Esophagus mucosa (tissue), 1 donor: Measurements from ENCODE around the gene VSTM1. TPM values are rescaled to one million over a fixed set of nuclear protein-coding genes. Genes with fewer than 3 reads are reported as not detected.
"Not testable (repeated sequence)": the region's sequence is repeated elsewhere in the genome, so short reads cannot be mapped to it uniquely, and the experiment has no call there.

ENCODE experiments used
- ATAC-seq: fragments of 200-7000 bp; cut with Tn5 transposase; one replicate; pipeline ENCODE4 v1.9.1; 2020
- total RNA-seq: library from RNA; stranded (reverse); gene quantifications from one replicate; pipeline ENCODE4 v1.2.4, GENCODE V29; 2023
- donor health status: DM: yes; HTN: yes; CAD: no.

The VSTM1 gene, protein sequence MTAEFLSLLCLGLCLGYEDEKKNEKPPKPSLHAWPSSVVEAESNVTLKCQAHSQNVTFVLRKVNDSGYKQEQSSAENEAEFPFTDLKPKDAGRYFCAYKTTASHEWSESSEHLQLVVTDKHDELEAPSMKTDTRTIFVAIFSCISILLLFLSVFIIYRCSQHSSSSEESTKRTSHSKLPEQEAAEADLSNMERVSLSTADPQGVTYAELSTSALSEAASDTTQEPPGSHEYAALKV
- not detected for total RNA-seq

DNA sequence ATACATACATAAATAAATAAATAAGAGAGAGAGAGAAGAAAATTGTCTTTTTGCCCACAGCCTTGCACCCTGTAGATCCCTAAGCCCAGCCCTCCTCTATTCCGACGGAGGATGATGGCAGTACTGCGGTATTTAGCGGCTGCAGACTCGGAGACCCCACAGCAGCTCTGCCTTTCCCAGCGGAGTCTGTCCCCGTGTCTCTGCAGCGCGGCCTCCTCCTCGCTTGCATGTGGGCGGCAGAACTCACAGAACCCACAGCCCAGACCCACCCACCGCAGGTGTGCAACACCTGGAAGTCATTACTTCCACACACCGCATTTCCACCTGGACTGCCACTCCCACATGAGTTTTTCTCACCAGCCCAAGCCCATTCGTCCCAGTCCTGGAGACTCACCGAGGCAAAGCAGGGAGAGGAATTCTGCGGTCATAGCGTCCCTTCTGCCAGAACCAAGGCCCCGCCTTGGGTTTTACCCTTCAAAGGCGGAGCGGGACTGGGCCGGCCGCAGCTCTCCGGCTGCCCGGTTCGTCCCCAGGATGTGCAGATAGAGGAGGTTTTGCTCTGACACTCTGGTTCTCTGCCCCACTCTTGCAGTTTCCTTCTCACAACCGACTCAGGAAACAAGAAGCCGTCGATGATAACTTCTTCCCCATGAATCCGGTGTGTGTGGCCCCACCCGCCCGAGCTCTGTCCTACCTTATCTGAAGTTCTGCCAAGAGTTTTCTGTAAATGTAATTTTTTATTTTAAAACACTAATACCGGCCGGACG is at the start of gene VSTM1:
VSTM1 (minus strand) TSS at position 548 of the 767 bp plus-strand sequence; CDS start at position 428, 120 bp downstream.
- no peak for ATAC-seq

DNA sequence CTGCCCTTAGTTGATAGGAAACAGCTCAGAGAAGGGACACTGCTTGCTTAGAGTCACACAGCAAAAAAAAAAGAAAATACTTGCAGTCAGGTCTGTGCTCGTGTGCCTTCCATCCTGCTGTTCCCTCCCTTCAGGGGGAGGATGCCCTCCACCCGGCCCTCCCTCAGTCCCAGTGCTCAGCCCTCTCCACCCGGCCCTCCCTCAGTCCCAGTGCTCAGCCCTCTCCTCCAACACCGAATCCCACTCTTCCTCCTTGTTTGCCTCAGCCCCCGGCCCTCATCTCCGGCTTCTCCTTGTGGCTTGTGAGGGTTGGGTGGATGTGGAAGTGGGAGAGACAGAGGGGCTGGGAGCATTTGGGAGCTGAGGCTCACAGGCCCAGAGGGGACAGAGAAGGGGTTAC is 46.0 kb upstream of the VSTM1 start:
- peak; percentile 59 for ATAC-seq

DNA sequence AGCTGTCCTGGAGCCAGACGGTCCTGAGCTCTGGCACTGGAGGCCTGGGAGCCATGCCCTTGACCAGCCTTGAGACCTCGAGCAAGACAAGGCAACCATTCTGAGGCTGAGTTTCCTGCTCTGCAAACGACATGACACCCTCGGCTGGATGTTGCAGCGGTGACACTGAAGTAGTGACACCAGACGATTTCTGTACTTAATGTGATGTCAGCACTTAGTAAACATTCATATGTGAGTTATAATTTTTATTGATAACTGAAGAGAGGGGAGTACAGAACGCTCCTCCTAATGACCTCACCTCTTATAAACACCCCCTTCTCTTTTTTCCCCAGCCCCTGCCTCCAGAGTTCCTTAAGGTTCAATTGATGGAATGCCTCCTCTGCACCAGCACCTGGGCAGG is 44.8 kb upstream of the VSTM1 start:
- ATAC-seq: no peak

DNA sequence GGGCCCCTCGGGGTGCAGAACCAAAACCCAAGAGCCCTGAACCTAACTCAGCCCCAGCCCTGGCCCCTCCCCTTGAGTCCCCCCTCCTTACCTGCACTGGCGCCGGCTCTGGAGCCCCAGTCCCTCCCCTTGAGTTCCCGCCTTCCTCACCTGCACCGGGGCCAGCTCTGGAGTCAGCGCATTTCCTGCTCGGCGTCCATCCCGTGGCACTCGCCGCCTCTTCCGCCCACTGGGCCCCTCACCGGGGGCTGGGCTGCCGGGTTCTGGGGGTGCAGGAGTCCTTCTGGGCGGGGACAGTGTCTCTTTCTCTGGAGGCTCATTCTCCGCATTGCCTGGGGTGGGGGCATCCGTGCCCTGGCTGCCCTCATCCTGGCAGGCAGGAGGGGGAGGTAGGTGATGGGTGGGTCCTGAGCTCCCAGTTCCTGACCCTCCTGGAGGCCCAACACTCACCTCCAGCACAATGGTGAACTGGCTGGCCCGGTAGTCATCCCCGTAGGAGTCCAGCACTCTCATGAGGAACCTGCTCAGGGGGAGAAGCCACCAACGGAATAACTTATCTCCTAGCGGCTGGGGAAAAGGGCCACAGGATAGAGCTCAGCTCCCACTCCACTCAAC is 44.3 kb upstream of the VSTM1 start:
- ATAC-seq: no peak

DNA sequence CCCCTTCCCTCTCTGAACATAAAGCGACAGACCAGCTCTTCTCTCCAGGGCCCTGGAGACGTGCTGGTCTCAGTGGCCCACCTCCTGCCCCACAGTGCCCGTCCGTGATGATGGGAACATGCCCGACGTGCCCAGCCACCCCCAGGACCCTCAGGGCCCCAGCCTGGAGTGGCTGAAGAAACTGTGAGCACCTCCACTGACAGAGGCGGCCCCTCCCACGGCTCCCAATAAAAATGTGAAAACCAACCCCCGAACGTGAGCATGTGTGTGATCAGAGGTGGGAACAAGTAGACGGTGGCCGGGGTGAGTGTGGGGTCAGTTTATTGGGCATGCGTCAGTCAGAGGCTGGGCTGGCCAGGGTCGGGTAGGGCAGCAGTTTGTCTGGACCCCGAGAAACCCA is 43.0 kb upstream of the VSTM1 start:
- no peak for ATAC-seq

DNA sequence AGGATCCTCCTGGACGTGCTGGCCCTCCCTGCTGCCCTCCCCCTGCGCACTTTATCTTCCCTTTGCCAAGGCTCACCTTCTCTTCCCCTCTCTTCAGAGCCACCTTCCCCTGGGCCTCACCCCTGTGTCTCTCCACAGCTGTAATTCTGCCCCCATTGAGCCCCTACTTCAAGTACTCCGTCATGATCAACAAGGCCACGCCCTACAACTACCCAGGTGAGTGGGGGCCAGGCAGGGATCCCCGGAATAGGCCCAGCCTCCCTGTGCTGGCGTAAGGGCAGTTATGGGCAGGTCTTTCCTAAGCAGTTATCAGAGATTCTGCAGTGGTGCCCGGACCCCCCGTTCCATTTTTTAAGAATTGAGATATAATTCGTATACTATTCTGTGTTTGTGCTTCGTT is 42.1 kb upstream of the VSTM1 start:
- no peak for ATAC-seq

DNA sequence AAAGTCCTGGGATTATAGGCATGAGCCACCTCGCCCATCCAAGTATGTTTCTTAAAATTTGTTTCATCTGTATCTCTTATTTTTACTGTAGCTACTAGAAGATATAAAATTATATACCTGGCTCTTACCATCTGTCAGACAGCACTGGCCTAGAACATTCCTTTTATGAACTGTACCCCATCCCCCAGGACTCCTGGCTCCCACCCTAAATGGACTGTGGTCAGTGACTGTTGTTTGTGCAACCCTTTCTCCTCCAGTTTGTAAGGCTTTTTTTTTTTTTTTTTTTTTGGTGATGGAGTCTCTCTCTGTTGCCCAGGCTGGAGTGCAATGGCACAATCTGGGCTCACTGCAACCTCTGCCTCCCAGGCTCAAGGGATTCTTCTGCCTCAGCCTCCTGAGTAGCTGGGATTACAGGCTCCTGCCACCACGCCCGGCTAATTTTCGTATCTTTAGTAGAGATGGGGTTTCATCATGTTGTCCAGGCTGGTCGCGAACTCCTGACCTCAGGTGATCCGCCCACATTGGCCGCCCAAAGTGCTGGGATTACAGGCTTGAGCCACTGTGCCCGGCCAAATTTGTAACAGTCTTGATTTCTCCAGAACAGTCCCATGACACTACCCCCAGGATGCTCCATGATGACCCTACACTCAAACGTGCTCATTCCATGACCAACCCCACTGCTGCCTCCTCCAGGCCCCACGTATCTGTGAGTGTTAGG is 41.5 kb upstream of the VSTM1 start:
- no peak for ATAC-seq

DNA sequence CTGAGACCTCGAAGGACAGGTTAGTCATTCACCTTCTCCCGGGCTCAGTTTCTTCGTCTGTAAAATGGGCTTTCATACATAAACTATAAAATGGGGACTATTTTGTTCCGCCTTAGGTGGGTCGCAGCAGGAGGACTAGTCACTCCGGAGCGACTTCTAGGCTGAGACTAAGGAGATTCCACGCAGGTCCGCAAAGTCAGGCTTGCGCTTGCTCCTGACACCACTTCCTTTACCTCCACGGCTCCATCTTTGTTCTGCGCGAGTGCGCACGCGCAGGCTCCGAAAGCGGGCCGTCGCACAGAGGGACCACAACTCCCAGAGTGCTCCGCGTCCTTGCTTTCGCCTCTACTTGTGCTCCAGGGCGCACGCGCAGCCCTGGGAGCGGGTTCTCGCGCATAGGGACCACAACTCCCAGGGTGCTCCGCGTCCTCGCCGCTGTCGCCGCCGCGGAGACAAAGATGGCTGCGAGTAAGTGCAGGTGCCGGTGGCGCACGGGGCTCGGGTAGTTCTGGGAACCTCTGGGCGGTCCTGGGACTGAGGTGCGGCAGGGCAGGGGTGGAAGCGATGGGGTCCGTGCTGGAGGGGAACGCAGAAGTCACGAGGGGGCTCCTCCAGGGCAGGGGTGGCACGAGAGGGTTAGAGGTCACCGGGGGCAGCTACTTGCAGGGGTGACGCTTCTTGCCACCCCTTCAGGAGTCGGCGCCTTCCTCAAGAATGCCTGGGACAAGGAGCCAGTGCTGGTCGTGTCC is 38.9 kb upstream of the VSTM1 start, which contains the start of gene NDUFA3:
NDUFA3 (plus strand) TSS at position 435 of the 749 bp plus-strand sequence; CDS start at position 459, 24 bp downstream.
- ATAC-seq: peak; percentile 99

DNA sequence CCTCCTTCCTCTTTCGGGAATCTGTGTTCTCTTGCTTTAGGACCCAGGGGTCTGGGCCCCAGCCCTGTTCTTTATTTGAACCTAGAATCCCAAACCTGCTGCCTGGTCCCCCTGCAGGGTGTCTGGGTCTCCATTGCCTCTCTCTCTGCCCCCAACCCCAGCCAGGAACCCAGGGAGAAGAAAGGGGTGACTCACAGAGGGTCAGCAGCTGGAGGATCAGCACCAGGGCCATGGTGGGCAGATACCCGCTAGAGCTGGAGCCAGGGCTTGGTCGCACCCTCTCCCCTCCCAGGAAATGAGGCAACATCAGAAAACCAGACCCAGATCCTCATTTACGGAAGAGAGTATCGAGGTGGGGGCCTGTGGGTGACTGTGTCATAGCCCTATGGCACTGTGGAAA is 36.9 kb upstream of the VSTM1 start, which contains the start of gene OSCAR:
OSCAR (minus strand) TSS at position 243 of the 400 bp plus-strand sequence; CDS start at position 232, 11 bp downstream.
- no peak for ATAC-seq

DNA sequence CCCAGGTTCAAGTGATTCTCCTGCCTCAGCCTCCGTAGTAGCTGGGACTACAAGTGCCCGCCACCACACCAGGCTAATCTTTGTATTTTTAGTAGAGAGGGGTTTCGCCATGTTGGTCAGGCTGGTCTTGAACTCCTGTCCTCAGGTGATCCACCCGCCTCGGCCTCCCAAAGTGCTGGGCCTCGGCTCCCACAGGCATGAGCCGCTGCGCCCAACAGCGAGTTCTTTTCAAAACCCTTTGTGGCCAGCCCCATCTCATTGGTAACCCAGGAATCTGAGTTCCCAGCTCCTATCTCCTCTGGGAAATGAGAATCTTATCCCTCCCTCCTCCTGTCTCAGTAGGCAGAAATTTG is 36.2 kb upstream of the VSTM1 start:
- ATAC-seq: not testable (repeated sequence)

DNA sequence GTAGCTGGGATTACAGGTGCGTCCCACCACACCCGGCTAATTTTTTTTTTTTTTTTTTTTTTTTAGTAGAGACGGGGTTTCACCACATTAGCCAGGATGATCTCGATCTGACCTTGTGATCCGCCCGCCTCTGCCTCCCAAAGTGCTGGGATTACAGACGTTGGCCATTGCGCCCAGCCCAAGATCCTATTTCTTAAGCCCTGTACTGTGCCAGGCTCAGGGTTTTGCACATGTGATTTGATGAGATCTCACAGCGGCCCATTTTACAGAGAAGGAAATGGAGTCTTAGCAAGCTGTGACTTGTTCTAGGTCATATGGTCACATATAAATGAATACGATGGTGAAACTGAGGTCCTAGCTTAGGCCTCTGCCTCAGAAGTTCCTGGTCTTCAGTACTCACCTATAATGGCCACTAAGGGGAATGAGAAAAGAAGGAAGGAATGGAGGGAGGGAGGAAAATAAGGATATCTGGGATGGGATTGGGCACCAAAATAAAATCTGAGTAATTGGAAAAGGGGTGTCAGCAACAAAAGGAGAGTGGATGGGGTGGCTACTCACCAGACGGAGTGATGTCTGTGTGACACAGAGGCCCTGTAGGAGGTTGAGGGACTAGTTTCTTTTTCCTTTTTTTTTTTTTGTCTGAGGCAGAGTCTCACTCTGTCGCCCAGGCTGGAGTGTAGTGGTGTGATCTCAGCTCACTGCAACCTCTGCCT is 35.6 kb upstream of the VSTM1 start:
- no peak for ATAC-seq

DNA sequence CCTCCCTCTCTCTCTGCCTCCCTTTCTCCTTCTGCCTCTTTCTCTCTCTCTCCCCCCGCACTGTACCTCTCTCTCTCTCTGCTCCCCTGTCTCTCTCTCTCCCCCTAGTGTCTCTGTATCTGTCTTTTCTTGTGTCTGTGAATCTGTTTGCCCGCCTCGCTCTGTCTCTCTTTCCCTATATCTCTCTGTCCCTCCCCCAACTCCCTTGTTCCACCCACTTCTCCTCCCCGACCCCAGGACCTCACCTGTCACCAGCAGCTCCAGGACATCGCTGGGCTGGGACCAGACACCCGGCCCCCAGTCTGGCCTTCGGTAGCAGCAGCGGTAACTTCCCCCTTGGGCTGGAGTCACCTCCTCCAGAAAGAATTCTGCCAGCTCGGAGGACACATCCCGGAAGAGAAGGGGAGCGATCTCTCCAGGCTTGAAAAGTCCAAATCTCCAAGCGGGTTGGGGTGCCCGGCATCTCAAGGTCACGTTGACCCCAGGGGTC is 33.0 kb upstream of the VSTM1 start:
- peak; percentile 42 for ATAC-seq

DNA sequence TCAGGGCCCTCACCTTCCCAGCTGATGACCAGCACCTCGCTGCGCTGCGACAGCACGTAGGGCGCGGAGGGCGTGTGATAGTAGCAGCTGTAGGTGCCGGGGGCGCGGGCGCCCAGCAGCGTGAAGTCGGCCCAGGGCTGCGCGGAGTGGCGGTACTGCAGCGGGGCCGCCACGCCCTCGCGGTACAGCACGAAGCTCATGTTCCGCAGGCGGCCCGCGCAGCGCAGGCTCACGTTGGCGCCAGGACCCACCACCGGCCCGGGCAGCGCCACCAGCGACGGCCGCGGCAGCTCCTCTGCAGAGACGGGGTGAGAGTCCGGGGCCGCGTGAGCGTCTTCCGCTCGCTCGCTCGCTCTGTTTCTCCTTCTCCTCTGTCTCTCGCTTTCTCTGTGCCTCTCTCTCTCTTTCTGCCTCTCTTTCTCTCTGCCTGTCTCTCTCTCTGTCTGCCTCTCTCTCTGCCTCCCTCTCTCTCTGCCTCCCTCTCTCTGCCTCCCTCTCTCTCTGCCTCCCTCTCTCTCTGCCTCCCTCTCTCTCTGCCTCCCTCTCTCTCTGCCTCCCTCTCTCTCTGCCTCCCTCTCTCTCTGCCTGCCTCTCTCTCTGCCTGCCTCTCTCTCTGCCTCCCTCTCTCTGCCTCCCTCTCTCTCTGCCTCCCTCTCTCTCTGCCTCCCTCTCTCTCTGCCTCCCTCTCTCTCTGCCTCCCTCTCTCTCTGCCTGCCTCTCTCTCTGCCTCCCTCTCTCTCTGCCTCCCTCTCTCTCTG is 32.3 kb upstream of the VSTM1 start:
- peak; percentile 83 for ATAC-seq

DNA sequence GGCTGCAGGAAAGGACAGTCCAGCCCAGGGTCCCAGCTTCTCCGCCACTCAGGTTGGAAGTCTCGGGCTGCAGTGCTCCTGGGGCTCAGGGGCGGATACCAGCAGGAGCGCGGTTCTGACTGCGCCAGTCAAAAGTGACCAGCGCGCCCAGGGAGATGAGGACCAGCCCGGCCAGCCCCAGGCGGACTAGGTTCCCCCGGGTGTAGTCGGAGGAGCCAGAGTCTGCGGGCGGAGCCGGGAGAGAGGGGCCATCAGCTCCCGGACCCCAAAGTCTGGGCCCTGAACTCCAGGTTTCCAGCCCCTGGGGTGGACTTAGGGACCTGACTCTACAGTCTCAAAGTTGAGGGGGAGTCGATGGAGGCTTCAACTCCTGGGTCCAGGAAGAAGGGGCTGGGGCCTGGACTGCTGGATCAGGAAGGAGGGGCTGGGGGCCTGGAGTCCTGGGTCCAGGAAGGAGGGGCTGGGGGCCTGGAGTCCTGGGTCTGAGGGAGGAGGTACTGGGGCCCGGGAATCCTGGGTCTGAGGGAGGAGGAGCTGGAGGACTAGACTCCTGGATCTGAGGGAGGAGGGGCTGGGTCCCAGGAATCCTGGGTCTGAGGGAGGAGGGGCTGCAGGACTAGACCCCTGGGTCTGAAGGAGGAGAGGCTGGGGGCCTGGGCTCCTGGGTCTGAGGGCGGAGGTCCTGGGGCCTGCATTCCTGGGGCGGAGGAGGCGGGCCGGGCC is 31.6 kb upstream of the VSTM1 start:
- no peak for ATAC-seq

DNA sequence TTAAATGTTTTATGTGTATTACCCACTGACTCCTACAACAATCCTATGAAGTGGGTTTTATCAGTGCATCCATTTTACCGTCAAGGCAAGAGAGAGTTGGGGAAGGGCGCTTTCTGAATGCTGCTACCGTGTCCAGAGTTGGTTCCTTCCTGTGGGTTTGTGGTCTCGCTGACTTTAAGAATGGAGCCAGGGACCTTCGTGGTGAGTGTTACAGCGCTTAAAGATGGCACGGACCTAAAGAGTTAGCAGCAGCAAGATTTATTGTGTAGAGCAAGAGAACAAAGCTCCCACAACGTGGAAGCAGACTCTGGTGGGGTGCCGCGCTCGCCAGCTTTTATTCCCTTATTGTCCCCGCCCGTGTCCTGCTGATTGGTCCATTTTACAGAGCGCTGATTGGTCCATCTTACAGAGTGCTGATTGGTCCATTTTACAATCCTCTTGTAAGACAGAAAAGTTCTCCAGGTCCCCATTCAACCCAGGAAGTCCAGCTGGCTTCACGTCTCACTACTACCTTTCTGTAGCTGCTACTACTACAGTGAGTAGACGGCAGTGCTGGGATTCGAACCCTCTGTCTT is 30.8 kb upstream of the VSTM1 start:
- ATAC-seq: no peak

DNA sequence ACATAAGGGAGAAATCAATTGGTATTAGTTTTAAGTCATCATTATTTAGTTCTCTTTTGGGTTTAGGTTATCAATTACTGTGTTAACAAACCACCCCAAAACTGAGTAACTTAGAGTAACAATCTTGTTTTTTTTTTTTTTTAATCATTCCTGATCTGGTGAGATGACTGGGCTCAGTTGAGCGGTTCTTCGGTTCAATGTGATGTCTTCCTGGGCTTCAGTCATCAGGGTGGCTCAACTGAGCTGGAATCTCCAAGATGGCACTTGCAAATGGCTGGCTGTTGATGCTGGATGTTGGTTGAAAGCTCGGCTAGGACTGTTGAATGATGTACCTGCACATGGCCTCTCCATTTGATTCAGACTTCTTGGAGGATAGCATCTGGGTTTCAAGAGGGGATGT is 20.7 kb upstream of the VSTM1 start:
- no peak for ATAC-seq

DNA sequence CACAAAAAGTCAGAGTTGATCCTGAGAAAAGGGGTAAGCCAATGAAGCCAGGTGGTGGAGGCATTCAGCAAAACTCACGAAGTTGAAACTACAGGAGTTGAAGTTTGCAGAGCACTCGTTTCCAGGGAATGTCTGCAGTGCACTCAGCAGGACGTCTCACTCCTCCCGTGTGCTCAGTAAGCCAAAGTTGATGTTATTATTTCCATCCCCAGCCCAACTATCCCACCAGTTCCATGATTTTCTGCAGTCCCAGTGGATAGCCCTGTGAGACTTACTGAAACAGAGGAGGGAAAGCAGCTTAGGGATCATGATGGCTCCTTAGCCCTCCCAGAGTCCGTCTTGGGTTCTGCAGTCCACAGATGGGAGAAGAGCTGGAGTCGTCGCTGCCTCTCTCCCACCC is 17.3 kb upstream of the VSTM1 start, which contains the start of gene TARM1:
TARM1 (minus strand) TSS at position 334 of the 400 bp plus-strand sequence; CDS start at position 309, 25 bp downstream.
- no peak for ATAC-seq

DNA sequence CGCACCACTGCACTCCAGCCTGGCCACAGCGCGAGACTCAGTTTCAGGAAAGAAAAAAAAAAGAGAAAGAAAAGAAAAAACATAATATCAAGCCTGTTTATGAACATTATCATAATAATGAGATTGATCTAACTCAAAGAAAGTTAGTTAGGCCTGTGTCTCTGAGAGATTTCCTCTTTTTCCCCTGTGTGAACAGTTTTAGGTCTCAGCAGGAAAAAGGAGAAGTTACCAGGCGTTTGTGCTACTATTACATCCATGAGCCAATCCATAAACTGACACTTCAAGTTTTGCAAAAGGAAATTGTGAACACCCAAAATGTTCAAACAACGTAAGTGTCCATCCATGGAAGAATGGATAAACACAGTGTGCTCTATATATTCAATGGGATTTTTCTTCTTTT is 13.6 kb upstream of the VSTM1 start:
- ATAC-seq: no peak

DNA sequence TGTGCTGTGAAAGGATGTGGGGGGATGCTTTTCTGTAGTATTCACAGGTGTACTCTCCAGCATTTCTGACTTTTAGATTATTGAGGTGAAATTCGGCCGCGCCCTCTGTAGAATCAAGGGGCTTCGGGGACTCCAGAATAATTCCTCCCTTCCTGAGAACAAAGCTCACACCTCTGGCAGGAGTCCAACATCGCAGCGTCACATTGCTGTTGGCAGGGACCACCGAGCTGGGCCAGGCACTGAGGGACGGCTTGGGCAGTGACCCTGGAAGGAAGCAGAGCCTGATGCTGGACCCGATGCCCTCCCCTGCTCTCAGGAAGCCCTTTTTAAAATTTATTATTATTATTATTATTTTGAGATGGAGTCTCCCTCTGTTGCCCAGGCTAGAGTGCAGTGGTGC is 11.2 kb upstream of the VSTM1 start:
- ATAC-seq: no peak
